Measurements from ENCODE around the gene MOCS1.

Gene MOCS1

DNA sequence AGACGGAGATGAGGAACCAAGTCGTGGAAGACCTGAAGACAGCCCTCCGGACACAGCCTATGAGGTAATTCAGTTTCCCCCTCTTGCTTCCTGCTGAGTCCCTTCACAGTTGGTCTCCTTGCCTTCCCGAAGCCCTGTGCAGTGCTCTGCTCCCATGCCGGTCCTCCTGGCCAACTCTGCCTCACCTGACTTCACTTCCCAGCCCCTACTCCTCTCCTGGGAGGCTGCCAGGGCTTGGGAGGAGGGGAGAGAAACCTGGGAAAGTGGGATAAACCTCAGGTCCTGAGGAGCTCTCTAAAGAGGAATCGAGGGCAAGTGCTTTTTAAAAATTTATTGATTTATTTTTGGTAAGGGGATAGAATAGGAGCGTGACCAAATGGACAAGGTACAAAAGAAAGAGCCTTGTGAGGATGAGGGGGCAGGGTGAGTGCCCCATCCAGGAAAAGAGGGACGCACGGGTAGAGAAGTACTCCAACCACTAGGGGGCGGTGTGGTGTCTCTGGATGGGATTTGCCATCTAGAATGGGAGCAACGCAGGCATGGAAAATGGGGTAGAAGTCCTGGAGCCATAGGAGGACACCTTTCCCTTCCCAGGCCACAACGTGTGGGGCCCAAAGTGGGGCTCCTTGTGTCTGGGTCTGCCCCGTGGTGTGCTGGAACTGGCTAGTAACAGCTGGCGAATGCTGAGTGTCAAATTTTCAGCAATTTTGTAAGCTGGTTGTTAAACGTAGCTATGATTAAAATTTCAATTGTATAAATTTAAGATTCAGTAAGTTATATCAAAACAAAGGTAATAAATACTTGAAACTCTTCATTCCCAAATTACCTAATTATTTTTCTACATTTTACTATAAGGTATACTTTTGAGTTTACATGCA is 69.0 kb downstream of the MOCS1 start:
- peak overlapping the region; percentile 72 for H3K27ac Mint-ChIP-seq

DNA sequence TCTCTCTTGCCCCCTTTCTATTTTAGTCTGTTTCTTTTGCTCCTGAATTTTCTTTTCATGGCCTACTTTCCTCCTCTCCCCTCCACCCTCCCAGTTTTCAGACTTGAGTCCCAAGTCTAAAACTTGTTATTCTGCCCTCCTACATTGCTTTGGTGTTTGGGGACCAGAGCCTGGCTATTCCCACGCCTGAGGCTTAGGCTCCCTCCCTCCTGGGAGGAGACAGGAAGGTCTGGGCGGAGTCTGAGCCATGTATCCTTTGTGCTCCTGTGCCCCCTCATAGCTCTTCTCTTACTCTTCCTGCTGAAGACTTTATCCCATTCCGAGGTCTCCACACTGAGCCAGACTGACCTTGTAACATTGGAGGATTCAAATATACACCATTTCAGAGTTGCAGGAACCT is 72.6 kb downstream of the MOCS1 start:
- Mint-ChIP-seq H3K27ac (peak overlapping the region; percentile 40), H3K36me3 (ENCODE audit: low read depth) (peaks cover 31% of the 10 kb centered on the region), H3K9me3 (no peaks in the 10 kb centered on the region), H3K27me3 (ENCODE audit: low read depth, poor library complexity) (peaks cover 15% of the 10 kb centered on the region), H3K4me3 (no peak overlapping the region), H3K4me1 (peaks cover 23% of the 10 kb centered on the region)
- DNase-seq, result no peak
- TF ChIP-seq, protein P1, sequence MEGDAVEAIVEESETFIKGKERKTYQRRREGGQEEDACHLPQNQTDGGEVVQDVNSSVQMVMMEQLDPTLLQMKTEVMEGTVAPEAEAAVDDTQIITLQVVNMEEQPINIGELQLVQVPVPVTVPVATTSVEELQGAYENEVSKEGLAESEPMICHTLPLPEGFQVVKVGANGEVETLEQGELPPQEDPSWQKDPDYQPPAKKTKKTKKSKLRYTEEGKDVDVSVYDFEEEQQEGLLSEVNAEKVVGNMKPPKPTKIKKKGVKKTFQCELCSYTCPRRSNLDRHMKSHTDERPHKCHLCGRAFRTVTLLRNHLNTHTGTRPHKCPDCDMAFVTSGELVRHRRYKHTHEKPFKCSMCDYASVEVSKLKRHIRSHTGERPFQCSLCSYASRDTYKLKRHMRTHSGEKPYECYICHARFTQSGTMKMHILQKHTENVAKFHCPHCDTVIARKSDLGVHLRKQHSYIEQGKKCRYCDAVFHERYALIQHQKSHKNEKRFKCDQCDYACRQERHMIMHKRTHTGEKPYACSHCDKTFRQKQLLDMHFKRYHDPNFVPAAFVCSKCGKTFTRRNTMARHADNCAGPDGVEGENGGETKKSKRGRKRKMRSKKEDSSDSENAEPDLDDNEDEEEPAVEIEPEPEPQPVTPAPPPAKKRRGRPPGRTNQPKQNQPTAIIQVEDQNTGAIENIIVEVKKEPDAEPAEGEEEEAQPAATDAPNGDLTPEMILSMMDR (IDR thresholded peaks at IDR 0.05), result no peak

More for the DNA sequence above, 69.0 kb downstream of the MOCS1 start:
- DNase-seq, result peak; percentile 68
- no peak overlapping the region for H3K4me3 Mint-ChIP-seq
- TF ChIP-seq, protein P1 (IDR thresholded peaks at IDR 0.05), result peak; percentile 61
- peaks cover 12% of the 10 kb centered on the region for H3K27me3 Mint-ChIP-seq (ENCODE audit: low read depth, poor library complexity)
- peaks cover 23% of the 10 kb centered on the region for H3K4me1 Mint-ChIP-seq
- no peaks in the 10 kb centered on the region for H3K9me3 Mint-ChIP-seq
- peaks cover 46% of the 10 kb centered on the region for H3K36me3 Mint-ChIP-seq (ENCODE audit: low read depth)

DNA sequence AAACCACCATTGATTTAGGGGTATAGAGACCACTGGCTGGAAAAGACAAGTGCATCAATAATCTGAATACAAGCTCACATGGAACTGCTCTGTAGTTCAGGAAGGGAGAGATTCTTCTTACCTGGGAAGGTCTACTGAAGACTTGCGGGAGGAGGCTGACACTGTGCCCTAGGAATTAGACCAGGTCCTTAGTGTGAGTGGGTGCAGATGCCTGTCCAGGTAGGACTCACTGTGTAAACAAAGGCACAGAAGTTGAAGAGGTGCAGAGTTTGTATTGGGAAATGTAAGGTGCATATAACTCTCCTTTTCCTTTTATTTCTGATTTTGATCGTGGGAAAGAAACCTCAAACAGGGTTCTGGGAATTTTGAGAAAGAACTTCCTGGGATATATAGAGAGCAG is 75.2 kb downstream of the MOCS1 start:
- no peak for DNase-seq
- Mint-ChIP-seq H3K9me3 (no peaks in the 10 kb centered on the region), H3K27me3 (ENCODE audit: low read depth, poor library complexity) (peaks cover 11% of the 10 kb centered on the region), H3K36me3 (ENCODE audit: low read depth) (peaks cover 31% of the 10 kb centered on the region), H3K27ac (no peak overlapping the region), H3K4me1 (peaks cover 20% of the 10 kb centered on the region), H3K4me3 (no peak overlapping the region)
- TF ChIP-seq, protein P1 (IDR thresholded peaks at IDR 0.05), result no peak

DNA sequence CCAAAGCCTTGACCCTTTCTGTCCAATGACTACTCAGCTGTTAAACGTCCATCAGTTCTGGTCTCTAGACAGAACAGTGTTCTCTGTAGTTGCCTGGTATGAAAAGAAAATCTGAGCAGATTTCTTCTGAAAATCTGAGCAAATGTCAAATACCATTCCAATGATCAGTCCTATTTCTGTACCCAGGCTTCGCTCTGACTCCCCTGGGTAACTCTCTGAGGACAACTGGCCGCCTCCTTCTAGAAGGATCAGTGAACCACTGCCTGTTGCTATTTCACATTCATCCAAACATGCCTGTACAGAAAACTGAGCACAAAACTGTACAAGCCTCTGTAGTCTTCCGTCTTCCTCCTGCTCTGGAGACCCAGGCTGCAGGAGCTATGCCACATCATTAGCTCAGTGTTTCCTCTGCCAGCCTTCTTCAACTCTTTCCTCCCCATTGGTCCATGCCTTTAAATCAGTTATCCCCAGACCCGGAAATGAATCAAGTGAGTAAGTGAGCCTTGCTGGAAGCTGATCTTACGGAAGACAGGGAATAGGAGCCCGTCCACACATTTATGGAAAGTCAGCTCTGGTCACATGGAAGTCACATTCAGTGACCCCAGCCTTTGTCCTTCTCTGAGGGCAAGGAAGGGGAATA is 78.8 kb downstream of the MOCS1 start:
- TF ChIP-seq, protein P1 (IDR thresholded peaks at IDR 0.05), result no peak
- Mint-ChIP-seq H3K27me3 (ENCODE audit: low read depth, poor library complexity) (peaks cover 6% of the 10 kb centered on the region), H3K9me3 (no peaks in the 10 kb centered on the region), H3K27ac (no peak overlapping the region), H3K36me3 (ENCODE audit: low read depth) (peaks cover 15% of the 10 kb centered on the region), H3K4me3 (no peak overlapping the region), H3K4me1 (peaks cover 18% of the 10 kb centered on the region)
- DNase-seq, result no peak

All from nephron progenitor cell (in vitro differentiated cells).